ENCODE data around the gene ZNF169.

ZNF169 gene

DNA sequence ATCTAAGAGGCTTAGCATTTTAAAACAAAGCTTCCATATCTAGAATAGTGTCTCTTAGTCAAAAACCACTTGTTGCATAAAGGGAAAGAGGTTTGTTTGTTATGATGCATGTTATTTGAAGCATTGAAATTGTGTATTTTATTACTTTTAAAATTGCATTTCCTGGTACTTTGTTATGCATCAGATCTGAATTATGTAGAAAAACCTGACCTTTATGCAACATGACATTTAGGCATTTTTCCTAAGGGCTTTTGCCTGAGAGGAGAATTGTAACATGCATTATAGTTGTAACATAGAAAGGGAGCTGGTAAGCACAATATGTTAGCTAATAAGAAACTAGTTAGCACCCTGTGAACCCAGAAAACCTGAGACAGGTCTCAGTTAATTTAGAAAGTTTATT, 22.0 kb downstream of the ZNF169 start:
- Histone ChIP-seq H3K4me2 (ENCODE audit: low read length) (no peak overlapping the region), H3K79me2 (ENCODE audit: insufficient read depth, low read length) (no peaks in the 10 kb centered on the region), H3K27ac (ENCODE audit: low read depth, low read length, poor library complexity, severe bottlenecking) (no peak overlapping the region), H3K9me2 (ENCODE audit: low read depth, low read length) (no peaks in the 10 kb centered on the region), H2AFZ (ENCODE audit: low read length) (no peak overlapping the region), H3K9ac (ENCODE audit: low read length) (no peak overlapping the region), H3K27me3 (ENCODE audit: insufficient read depth, low read length) (no peaks in the 10 kb centered on the region), H3F3A (ENCODE audit: insufficient read depth, low read length) (no peaks in the 10 kb centered on the region), H3K4me3 (ENCODE audit: low read depth, low read length, poor library complexity, severe bottlenecking) (no peak overlapping the region), H3K4me1 (ENCODE audit: insufficient read depth, low read length, severe bottlenecking) (no peaks in the 10 kb centered on the region), H3K36me3 (ENCODE audit: insufficient read depth, low read length) (peaks cover 64% of the 10 kb centered on the region), H4K20me1 (ENCODE audit: insufficient read depth, low read length) (no peaks in the 10 kb centered on the region), H3K9me3 (ENCODE audit: low read length) (peaks cover 5% of the 10 kb centered on the region; the same call in 1 of the 2 replicates)
- TF ChIP-seq, protein P1, sequence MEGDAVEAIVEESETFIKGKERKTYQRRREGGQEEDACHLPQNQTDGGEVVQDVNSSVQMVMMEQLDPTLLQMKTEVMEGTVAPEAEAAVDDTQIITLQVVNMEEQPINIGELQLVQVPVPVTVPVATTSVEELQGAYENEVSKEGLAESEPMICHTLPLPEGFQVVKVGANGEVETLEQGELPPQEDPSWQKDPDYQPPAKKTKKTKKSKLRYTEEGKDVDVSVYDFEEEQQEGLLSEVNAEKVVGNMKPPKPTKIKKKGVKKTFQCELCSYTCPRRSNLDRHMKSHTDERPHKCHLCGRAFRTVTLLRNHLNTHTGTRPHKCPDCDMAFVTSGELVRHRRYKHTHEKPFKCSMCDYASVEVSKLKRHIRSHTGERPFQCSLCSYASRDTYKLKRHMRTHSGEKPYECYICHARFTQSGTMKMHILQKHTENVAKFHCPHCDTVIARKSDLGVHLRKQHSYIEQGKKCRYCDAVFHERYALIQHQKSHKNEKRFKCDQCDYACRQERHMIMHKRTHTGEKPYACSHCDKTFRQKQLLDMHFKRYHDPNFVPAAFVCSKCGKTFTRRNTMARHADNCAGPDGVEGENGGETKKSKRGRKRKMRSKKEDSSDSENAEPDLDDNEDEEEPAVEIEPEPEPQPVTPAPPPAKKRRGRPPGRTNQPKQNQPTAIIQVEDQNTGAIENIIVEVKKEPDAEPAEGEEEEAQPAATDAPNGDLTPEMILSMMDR (IDR thresholded peaks at IDR 0.05; ENCODE audit: low read length), result no peak
- TF ChIP-seq EZH2 (IDR thresholded peaks at IDR 0.05; ENCODE audit: borderline replicate concordance, low read length), result no peak

DNA sequence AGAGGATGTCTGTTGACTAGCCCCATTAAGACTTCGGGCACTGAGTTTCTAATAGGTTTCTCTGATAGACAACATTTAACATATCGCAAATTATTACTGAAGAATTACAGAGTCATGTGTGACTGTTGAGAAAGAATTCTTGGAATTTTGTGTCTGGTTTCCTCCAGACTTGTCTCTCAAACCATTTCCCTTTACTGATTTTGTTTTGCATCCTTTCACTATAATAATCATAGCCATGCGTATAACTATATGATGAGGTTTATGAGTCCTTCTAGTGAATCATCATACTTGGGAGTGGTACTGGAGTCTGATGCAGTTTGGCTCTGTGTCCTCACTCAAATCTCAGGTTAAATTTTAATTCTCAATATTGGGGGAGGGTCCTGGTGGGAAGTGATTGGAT, 27.0 kb downstream of the ZNF169 start:
- Histone ChIP-seq H3K79me2 (ENCODE audit: insufficient read depth, low read length) (no peaks in the 10 kb centered on the region), H3F3A (ENCODE audit: insufficient read depth, low read length) (no peaks in the 10 kb centered on the region), H3K4me1 (ENCODE audit: insufficient read depth, low read length, severe bottlenecking) (no peaks in the 10 kb centered on the region), H3K9me2 (ENCODE audit: low read depth, low read length) (no peaks in the 10 kb centered on the region), H3K27ac (ENCODE audit: low read depth, low read length, poor library complexity, severe bottlenecking) (no peak overlapping the region), H3K4me2 (ENCODE audit: low read length) (no peak overlapping the region), H3K9ac (ENCODE audit: low read length) (no peak overlapping the region), H3K4me3 (ENCODE audit: low read depth, low read length, poor library complexity, severe bottlenecking) (no peak overlapping the region), H3K36me3 (ENCODE audit: insufficient read depth, low read length) (peaks cover 54% of the 10 kb centered on the region), H3K9me3 (ENCODE audit: low read length) (no peaks in the 10 kb centered on the region), H2AFZ (ENCODE audit: low read length) (no peak overlapping the region), H3K27me3 (ENCODE audit: insufficient read depth, low read length) (no peaks in the 10 kb centered on the region), H4K20me1 (ENCODE audit: insufficient read depth, low read length) (no peaks in the 10 kb centered on the region)
- TF ChIP-seq EZH2 (IDR thresholded peaks at IDR 0.05; ENCODE audit: borderline replicate concordance, low read length), result no peak
- TF ChIP-seq, protein P1 (IDR thresholded peaks at IDR 0.05; ENCODE audit: low read length), result no peak

DNA sequence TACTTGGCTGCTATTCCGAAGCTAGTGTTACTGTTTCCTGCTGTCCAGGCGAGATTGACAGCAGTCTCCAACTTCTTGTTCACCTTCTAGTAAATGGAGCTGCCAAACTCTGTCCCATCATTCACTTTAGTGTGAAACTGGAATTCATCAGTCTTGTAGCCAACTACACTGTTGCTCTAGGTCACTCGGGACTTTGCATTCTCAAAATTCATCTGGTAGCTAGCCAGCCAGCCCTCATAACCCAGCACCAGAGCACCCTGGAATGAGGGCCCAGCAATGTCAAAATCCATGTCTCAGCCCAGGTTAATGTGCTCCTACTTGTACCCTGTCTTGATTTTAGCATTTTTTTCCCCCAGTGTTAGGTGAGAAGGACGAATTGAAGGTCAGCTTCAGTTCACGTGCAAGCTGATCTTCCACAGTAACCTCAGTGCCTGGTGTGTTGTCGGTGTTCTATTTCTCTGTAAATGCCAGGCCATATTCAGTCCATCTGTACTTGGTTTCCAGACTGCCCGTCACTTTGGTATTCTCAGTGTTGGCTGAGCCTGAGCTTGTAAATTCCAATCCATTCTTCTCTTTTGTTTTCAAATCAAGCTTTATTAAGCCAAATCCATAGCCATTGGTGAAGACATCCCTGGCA, 28.9 kb downstream of the ZNF169 start:
- no peaks in the 10 kb centered on the region for H3K9me2 ChIP-seq (ENCODE audit: low read depth, low read length)
- no peak overlapping the region for H3K4me3 ChIP-seq (ENCODE audit: low read depth, low read length, poor library complexity, severe bottlenecking)
- H3K27me3 ChIP-seq (ENCODE audit: insufficient read depth, low read length), result no peaks in the 10 kb centered on the region
- H3K36me3 ChIP-seq (ENCODE audit: insufficient read depth, low read length), result peaks cover 55% of the 10 kb centered on the region
- 0 out of 2 replicates have a peak, but pooled peaks cover 2% of the 10 kb centered on the region for H3K9me3 ChIP-seq (ENCODE audit: low read length)
- H3K79me2 ChIP-seq (ENCODE audit: insufficient read depth, low read length), result no peaks in the 10 kb centered on the region
- no peak overlapping the region for H2AFZ ChIP-seq (ENCODE audit: low read length)
- H3K4me2 ChIP-seq (ENCODE audit: low read length), result no peak overlapping the region
- H4K20me1 ChIP-seq (ENCODE audit: insufficient read depth, low read length), result no peaks in the 10 kb centered on the region
- TF ChIP-seq, protein P1 (IDR thresholded peaks at IDR 0.05; ENCODE audit: low read length), result no peak
- no peak for TF ChIP-seq EZH2 (IDR thresholded peaks at IDR 0.05; ENCODE audit: borderline replicate concordance, low read length)
- H3K4me1 ChIP-seq (ENCODE audit: insufficient read depth, low read length, severe bottlenecking), result no peaks in the 10 kb centered on the region
- no peak overlapping the region for H3K9ac ChIP-seq (ENCODE audit: low read length)
- no peaks in the 10 kb centered on the region for H3F3A ChIP-seq (ENCODE audit: insufficient read depth, low read length)
- no peak overlapping the region for H3K27ac ChIP-seq (ENCODE audit: low read depth, low read length, poor library complexity, severe bottlenecking)

Measured in OCI-LY1 (cell line).